ENCODE measurements around the gene RAPGEF1.
A peak's percentile ranks its signal among the peaks of the same experiment; 100 is the strongest.

DNA sequence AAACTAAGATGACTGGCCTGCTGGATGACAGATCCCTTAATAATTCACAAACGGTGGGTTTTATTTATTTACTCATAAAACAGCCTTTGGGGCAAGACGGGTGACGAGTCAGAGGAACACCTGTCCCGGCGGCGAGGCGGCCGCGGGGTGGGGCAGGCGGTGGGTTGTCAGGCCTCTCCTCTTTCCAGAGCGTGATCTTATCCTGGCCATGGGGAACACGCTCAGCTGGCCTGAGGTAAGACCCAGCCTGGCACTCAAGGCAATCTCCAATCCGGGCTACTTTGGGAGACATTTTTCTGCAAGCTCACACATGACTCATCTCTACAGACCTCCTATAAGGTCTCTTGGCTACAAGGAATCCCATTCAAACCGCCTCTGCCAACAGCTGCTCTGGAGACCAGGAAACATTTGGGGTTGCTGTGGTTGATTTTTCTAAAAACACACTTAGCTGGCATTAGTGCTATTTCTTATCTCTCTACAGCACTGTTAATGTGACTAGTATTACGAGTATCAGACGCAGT lies 6.3 kb downstream of the RAPGEF1 start:
- TF ChIP-seq, protein P1, sequence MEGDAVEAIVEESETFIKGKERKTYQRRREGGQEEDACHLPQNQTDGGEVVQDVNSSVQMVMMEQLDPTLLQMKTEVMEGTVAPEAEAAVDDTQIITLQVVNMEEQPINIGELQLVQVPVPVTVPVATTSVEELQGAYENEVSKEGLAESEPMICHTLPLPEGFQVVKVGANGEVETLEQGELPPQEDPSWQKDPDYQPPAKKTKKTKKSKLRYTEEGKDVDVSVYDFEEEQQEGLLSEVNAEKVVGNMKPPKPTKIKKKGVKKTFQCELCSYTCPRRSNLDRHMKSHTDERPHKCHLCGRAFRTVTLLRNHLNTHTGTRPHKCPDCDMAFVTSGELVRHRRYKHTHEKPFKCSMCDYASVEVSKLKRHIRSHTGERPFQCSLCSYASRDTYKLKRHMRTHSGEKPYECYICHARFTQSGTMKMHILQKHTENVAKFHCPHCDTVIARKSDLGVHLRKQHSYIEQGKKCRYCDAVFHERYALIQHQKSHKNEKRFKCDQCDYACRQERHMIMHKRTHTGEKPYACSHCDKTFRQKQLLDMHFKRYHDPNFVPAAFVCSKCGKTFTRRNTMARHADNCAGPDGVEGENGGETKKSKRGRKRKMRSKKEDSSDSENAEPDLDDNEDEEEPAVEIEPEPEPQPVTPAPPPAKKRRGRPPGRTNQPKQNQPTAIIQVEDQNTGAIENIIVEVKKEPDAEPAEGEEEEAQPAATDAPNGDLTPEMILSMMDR (conservative IDR thresholded peaks at IDR 0.05; ENCODE audit: low read depth, low read length): no peak
- TF ChIP-seq EZH2 (IDR thresholded peaks at IDR 0.05; ENCODE audit: low read length, unreplicated experiment) (no peak), EZH2phosphoT487 (IDR thresholded peaks at IDR 0.05; ENCODE audit: borderline replicate concordance, low read length) (0 out of 2 replicates have a peak, but pooled peaks have one; percentile 45)

All from PC-3 (cell line).